GM20431 (cell line): ENCODE results near the gene CST4.
"Not testable (repeated sequence)": the region's sequence is repeated elsewhere in the genome, so short reads cannot be mapped to it uniquely, and the experiment has no call there.

ENCODE experiments used
- in situ Hi-C: fragments of 300-500 bp; cut with MseI, MboI; formaldehyde crosslinking; loops from one replicate; pipeline ENCODE4 v1.15.0; 2020; ENCODE audit warnings: low sequenced_read_pairs; ENCODE audit not compliant: unreplicated experiment

Gene CST4

GRCh38 chr20:23690581-23690980, 1.7 kb upstream of the CST4 start:
- in situ Hi-C loops: no loop called here

DNA sequence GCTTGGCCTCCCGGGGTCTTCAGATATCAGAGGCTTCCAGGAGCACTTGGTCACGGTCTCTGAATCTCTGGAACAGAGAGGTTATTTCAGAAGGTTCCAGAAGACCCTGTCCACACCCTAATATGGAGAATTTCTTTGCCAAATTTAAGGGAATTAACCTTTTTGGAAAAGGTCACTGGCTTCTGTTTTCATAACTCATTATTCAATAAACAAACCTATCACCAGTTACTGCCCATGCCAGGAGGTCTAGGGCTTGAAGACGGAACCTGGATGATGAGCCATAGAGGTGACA, 507 bp upstream of the CST4 start:
- in situ Hi-C loops: no loop called here

DNA sequence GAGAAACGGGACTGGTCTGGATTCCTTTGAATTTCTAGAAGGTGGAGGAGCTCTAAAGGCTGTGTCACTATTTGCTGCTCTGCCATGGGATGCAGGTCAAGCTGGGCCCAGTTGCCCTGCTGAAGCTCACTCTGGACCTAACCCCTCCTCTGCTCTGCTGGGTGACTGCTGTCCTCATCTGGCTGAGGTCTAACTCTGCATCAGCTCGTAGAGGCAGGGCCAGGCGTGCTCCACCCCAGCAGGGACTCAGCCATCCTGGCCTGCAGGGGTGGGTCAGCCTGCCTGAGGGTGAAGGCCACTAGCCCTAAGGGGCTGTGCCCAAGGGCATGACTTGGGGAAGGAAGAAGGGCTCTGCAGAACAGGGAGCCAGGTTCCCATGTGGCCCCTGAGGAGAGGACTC, 852 bp downstream of the CST4 start:
- in situ Hi-C loops: no loop called here

DNA sequence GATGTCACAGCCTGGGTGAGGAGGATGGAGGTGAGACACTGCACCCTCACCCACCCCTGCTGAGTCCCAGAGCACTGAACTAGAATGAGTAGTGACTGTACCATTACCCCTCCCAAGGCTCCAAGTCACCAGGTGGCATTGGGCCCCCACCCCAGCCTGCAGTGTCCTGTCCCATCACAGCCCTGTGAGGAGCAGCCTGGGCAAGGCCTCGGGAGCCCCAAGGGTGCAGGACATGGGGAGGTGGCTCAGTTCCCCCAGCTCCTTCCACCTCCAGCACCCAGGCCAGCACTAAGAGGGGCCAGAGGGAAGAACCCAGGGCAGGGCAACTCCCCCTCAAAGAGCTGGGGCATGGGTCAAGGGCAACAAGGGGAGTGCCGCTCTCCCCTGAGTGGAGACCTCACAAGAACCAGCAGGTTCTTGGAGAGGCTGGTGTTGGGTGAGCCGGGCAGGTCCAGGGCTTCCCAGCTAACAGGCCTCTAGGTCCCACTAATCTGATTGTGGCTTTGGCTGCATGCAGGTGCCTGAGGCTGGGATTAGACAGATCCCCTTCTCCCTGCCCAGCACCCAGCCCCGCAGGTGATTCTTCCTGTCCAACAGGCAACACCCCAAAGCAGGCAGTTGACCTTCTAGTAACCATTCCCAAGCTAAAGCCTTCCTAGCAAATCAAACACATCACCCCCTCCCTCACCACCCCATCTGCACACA, 2.6 kb downstream of the CST4 start:
- in situ Hi-C loops: no loop called here

DNA sequence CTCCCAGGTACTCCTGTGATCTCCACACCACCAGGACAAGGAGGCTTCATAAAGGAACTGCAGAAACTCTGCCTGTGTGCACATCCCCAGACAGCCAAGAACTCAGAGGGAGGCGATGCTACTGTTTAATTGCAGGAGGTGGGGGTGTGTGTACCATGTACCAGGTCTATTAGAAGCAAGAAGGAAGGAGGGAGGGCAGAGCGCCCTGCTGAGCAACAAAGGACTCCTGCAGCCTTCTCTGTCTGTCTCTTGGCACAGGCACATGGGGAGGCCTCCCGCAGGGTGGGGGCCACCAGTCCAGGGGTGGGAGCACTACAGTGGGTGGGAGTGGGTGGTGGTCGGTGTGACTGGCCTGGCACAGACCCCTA, 3.3 kb downstream of the CST4 start:
- in situ Hi-C loops: not testable (repeated sequence)

- in situ Hi-C loops: no loop called here
These were observed 4.6 kb downstream of the CST4 start for GRCh38 chr20:23684261-23684660.

DNA sequence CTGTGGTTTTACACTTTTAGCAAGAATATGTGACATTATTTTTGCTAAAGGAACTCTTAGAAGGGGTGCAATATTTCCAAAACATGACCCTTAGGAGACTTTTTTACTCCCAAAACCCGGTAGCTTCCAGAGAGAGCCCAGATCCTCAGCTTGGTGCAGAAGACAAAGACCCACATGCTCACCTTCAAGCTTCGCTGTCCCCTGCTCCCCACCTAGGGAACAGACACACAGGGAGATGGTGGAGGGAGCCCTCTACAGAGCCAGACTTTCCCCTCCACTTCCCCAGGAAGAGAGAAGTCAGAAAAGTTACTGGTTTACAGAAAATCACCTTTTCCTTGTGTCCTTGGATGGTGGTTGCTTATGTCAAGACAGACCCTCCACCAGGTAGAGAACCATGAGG, 5.0 kb downstream of the CST4 start:
- in situ Hi-C loops: no loop called here

GRCh38 chr20:23683281-23683680, 5.6 kb downstream of the CST4 start:
- in situ Hi-C loops: no loop called here

- in situ Hi-C loops: no loop called here
These were observed 8.7 kb downstream of the CST4 start for GRCh38 chr20:23680146-23680545.

DNA sequence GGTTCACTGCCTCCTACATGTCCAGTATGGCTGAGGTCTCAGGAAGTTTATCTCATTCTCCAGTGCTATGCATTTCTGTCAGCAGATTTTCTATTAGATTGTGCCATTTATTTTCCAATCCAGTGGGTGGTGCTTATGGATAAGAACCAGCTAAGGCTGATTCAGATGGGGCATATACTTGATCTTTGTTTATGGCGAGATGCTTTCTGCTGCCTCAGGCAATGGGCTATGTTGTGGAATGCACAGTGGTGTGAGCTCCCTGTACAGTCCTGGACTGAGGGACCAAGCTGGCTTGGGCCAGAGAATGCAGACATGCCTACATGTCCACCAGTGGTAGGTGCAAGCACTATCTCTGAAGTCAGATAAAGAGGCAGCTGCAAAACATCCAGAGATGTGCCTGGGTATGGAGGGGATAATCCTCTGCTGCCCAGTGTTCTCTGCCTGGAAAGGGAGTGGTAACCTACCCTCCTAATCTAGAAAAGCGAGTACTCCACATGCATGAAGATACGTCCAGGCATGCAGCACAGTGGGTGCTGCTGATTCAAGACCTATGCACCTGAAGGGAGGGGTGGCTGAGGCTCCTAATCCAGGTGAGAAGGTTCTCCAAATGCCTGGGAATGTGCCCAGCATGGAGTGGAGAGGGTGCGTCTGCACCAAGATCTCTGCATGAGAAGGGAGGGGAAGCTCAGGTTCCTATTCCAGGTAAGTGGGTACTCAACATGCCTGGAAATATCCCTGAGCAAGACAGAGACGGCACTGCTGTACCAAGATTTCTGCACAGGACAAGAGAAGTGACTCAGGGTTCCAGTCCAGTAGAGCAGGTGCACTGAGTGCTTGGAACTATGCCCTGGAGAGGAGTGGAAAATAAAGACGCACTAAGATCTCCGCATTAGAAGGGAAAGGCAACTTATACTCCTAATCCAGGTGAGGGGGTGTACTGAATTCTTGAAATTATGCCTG, 9.4 kb downstream of the CST4 start:
- in situ Hi-C loops: no loop called here

- in situ Hi-C loops: no loop called here
These were observed 15.6 kb downstream of the CST4 start for GRCh38 chr20:23673209-23673608.

- in situ Hi-C loops: no loop called here
These were observed 16.7 kb downstream of the CST4 start for GRCh38 chr20:23672158-23672557.

GRCh38 chr20:23671479-23671878, 17.4 kb downstream of the CST4 start:
- in situ Hi-C loops: no loop called here

DNA sequence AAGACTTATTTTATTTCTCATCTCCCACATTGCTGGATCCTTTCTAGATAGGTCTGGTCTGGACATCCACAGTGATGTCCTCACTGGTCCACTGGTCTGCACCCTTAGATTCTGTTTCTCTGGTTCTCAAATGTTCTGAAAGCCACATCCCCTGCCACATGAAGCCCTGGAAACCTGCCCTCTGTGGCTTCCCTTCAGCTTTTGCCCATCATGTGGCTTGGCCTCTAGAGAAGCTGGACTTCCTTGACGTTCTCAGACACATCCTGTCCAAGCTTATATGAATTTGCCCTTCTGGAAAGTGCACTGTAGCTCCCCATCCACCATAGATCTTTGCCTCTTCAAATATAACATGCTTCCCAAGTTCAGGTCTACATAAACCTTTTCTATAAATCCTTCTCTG, 18.5 kb downstream of the CST4 start:
- in situ Hi-C loops: no loop called here

DNA sequence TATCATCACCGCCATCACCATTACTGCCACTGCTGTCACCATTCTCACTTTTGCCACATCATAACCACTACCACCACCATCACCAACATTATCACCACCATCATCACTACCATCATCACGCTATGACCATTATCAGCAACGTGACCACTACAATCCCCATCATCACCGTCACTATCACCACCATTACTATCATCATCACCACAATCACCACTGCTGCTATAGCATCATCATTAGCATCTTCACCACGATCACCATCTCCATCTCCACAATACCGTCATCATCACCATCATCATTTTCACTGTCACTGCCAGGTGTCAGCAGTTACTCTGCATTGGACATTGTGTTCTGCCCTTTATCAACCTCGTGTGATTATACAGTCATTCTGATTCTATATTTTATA, 19.0 kb downstream of the CST4 start:
- in situ Hi-C loops: no loop called here

DNA sequence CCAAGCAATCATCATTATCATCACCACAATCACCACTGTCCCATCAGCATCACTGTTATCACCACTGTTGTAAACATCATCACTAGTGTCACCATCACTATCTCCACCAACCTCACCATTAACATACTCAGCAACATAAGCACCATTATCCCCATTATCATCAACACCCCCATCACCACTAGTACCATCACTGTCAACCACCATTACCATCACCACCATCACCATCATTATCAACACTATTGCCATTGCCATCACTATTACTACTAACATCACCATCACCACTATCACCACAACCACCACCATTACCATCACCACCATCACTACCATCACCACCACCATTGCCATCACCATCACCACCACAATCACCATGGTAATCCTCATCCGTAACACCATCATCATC, 19.5 kb downstream of the CST4 start:
- in situ Hi-C loops: no loop called here

- in situ Hi-C loops: no loop called here
These were observed 20.3 kb downstream of the CST4 start for GRCh38 chr20:23668477-23668951.

GRCh38 chr20:23667666-23668065, 21.2 kb downstream of the CST4 start:
- in situ Hi-C loops: no loop called here

DNA sequence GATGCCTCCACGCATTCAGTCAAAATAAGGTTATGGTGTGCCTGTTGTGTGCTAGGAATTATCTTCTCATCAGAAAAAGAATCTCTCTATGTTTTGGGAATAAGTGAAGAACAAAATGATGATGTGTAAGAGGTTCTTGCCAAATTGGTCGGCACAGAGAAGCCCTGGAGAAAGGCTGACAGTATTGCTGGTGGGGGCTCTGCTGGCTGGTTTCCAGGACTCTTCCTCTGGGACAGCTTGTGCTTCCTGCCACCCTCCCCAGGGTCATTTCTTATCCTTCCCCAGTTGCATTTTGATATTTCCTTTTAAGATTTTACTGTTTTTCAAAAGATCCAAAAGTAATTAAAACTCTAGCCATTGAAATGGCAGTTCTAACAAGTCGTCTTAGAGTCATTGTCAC, 22.1 kb downstream of the CST4 start:
- in situ Hi-C loops: no loop called here

GRCh38 chr20:23666189-23666588, 22.6 kb downstream of the CST4 start:
- in situ Hi-C loops: no loop called here

DNA sequence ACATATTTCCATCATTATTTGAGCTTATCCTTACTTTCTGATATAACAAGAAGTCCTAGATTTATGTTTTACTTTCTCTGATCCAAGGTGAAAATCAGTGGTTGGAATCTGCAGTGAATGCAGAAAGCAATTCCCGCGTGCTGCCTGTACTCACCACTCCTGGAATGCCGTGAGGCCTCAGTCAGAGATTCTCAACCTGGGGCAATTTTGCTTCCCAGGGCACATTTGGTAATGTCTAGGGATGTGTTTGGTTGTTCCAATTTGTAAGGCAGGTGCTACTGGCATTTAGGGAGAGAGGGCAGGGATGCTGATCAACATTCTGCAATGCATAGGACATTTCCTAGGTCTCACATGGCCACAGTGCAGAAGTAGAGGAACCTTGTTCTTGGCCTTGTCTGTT, 23.9 kb downstream of the CST4 start:
- in situ Hi-C loops: no loop called here

GRCh38 chr20:23664046-23664445, 24.8 kb downstream of the CST4 start:
- in situ Hi-C loops: not testable (repeated sequence)
